ENCODE measurements around the gene INPP5A.
A peak's percentile ranks its signal among the peaks of the same experiment; 100 is the strongest.
"Not testable (repeated sequence)": the region's sequence is repeated elsewhere in the genome, so short reads cannot be mapped to it uniquely, and the experiment has no call there.

INPP5A gene

GRCh38 chr10:132550366-132551092 is 12.9 kb downstream of the INPP5A start:
- no peak for DNase-seq

DNA sequence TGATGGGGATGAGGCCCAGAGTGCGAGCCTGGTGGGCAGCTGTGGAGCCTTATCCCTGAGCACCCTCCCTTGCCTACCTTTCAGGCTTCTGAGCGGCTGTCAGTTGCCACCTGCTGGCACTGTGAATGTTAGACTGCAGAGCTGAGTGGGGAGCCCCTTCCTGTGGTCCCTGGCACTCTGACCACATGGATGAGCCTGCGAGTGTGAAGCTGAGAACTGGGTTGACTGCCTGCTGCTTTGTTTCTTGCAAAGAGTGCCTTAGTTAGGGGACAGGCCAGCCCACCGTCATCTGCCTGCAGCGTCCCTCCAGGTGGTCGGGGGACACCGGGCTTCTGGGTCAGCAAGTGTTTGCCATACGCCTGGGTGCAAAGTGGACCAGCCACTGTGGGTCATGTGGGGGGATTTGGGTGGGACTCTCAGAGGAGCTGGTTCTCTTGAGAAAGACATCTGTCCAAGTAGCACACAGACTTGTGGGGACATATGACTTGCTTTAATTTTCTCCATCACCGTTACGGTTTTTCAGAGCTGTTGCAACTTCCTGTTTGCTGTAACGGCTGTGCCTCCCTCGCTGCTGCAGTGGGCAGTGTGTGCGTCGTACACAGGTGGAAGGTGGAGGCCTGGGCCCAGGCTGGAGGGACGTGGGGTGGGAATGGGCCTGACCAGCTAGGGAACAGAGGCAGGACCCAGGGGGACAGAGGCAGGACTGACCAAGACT is 13.7 kb downstream of the INPP5A start:
- DNase-seq = no peak

DNA sequence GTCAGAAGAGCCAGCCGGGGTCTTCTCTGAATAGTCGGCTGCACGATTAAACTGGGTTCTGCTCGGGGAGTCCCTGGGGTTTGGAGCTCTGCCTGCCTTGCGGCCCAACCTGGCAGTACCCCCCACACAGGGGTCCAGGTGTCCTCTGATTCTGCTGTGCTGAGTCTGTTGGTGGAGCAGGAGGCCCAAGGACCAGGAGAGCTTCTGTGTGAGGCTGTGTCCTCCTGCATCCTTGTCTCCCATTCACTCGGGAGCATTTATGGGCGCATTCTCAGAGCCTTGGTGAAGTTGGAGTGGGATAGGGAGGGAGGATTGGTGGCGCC is 14.2 kb downstream of the INPP5A start:
- no peak for DNase-seq

DNA sequence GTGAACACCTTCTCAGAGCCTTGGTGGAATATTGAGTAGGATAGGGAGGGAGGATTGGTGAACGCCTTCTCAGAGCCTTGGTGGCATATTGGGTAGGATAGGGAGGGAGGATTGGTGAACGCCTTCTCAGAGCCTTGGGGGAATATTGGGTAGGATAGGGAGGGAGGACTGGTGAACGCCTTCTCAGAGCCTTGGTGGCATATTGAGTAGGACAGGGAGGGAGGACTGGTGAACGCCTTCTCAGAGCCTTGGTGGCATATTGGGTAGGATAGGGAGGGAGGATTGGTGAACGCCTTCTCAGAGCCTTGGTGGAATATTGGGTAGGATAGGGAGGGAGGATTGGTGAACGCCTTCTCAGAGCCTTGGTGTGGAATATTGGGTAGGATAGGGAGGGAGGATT is 15.0 kb downstream of the INPP5A start:
- not testable (repeated sequence) for DNase-seq

- DNase-seq = not testable (repeated sequence)
Measured at GRCh38 chr10:132553568-132553967, 16.0 kb downstream of the INPP5A start.

DNA sequence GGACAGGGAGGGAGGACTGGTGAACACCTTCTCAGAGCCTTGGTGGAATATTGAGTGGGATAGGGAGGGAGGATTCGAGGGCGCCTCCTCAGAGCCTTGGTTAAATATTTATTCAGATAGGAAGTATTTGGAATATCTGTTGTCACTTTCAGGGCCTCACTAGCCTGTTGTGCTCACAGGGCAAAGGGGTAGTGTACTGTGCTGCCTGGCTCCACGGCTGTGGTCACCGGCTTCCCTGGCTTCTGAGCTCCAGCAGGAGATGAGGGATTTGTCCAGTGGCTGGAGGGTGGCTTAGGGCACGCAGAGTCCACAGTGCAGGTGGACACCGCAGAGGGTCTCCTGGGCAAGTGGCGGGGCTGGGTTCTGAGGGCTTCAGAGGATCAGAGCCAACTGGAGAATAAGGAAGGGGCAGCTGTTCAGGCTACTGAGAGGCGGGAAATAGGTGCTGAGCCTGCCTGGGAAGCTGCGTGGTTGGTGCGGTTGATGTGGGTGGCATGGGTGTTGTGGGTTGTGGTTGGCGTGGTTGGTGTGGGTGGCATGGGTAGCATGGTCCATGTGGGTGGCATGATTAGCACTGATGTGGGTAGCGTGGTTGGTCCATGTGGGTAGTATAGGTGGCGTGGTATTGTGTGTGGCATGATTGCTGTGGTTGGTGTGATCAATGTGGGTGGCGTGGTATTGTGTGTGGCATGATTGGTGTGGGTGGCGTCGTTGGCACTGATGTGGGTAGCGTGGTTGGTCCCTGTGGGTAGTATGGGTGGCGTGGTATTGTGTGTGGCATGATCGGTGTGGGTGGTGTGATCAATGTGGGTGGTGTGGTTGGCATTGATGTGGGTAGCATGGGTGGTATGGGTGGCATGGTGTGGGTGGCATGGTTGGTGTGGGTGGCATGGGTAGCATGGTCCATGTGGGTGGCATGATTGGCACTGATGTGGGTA is 16.7 kb downstream of the INPP5A start:
- no peak for DNase-seq

GRCh38 chr10:132554991-132555647 is 17.5 kb downstream of the INPP5A start:
- no peak for DNase-seq

- no peak for DNase-seq
Measured at GRCh38 chr10:132555648-132556575, 18.3 kb downstream of the INPP5A start.

DNA sequence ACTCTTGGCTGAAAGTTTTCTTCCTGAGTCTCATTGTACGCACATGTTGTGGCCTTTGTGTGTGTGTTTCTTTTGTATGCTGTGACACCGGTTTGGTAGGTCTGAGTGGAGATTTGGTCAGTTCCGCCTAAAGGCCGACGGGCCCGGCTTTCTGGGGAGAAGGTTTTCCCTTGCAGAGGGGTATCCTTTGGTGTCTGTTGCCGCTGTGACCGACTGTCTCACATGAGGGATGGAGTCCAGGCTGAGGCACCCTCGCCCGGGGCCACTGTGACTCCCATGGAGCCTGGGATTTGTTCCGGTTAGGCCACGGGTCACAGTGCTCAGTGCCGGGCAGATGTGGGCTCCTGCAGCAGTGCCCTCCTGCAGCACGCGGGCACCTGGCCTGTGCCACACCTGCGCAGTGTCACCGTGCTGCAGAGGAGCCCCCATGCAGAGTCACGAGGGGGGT is 19.4 kb downstream of the INPP5A start:
- no peak for DNase-seq

GRCh38 chr10:132557696-132558515 is 20.3 kb downstream of the INPP5A start:
- no peak for DNase-seq

- DNase-seq = no peak
Measured at GRCh38 chr10:132558516-132559413, 21.2 kb downstream of the INPP5A start.

- DNase-seq = no peak
Measured at GRCh38 chr10:132559538-132559937, 22.0 kb downstream of the INPP5A start.

DNA sequence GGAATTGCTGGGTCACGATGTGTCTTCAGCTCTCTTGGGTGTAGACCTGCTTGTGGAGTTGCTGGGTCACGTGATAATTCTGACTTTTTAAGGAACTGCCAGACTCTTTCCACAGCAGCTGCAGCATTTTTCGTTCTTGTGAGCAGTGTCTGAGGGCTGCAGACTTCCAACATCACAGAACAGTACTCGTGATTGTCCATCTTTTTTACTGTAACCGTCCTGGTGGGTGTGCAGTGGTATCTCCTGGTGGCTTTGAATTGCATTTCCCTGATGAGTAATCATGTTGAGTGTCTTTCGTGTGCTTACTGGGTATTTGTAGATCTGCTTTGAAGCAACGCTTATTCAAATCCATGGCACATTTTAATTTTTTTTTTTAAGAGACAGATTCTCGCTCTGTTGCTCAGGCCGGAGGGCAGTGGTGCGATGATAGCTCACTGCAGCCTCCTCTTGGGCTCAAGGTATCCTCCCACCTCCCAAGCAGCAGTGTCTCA is 22.7 kb downstream of the INPP5A start:
- DNase-seq = no peak

DNA sequence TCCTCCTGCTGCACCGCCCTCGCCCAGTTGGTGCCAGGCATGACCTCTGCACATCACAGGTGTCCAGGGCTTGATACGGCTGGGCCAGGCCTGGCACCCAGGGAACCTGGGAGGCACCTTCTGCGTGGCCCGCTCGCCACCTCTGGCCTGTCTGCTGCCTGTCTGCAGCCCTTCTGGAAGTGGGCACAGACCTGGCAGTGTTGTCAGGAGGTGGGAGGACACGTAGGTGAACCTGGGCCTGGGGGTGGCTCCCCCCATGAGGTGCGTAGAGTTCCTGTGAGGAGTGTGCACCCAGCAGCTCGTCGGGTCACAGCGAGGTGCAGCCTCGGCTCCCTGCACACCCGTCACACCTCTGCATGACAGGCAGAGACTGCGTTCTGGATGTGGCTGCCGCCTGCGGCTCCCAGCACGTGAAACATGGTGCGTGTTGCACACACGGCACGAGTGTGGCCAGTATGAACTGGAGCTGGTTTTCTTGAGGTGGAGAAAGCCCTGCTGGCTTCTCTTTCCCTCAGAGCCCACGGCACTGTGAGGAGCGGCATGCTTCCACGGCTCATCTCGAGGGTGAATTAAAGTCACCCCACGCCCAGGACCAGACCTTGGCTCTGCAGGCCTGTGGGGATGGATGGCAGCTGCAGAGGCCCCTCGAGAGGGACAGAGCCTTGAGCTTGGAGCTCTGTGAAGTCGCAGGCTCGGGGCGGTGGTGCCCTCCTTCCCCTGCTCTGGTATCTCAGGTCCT is 24.8 kb downstream of the INPP5A start:
- DNase-seq = no peak

- DNase-seq = no peak
Measured at GRCh38 chr10:132562916-132563456, 25.4 kb downstream of the INPP5A start.

DNA sequence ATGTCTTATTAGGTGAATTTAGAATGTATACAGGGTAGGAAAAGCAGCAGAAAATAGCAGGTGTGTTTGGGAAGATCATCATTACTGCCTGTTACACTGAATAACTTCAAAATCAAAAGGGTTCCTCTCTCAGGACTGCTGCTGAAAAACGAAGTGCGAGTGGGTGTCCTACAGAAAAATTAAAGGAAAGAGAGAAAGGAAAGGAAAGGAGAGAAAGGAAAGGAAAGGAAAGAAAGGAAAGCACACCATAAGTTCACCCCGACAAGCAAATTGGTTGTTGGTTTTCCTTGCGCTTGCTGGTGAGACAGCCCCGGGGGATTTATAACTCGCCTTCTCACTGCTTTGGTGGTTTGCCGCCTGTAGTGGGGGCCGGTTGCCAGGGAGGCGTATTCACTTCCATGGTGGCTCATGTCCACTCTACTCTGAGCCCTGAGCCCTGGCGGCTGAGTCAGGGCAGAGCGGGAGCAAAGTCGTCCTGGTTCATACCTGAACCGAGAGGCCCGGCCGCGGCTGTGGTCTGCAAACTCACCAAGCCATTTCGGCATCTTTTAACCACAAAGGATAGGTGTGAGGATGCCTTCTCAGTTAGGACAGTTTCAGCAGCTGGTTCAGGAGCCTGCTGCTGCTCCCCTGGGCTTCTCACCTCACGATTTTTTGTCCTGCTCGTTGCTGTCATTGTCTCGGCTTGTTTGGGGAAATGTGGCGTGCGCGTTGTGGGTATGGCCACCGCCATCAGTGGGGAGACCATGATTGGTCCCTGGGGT is 26.1 kb downstream of the INPP5A start:
- peak; percentile 32 for DNase-seq

DNA sequence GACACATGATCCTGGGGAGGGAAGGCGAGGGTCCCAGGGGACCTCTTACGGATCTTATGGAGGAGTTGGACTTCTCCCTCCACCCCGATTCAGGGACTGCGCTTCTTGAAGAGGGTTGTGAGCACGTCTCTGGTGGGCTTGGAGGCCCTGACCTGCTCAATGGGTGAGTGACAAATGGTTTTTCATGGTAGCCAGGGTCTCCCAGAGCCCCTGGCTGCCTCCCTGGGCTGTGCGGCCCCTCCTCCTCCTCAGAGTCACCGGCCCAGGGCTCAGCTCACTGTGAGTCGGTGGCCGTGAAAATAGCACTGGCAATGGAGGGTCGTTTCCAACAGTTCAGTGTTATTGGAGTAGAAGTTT is 26.6 kb downstream of the INPP5A start:
- no peak for DNase-seq

DNA sequence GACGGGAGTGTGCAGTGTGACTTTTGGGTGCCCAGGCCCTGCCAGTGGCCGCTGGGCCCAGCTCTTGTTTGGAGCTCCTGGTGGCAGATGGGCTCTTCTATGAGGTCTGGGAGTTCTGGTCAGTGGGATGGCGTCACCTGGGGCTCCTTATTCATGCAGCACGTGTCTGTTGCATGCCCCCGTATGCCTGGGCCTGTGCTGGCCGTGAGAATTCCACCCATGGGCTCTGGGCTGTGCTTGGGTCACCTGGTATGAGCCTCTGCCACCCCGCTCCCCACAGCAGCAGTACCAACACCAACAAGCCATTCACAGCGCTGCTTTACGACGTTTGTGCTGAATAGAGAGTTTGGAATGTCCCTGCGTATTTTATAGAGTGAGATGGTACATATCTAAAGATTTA is 27.1 kb downstream of the INPP5A start:
- DNase-seq = no peak
